Neural crest cell (in vitro differentiated cells): Measurements from ENCODE around the gene TMEM223. TPM values are rescaled to one million over a fixed set of nuclear protein-coding genes. Genes with fewer than 3 reads are reported as not detected.

ENCODE experiments used
- DNase-seq: peaks from one replicate; pipeline ENCODE4 v3.0.0; 2021; ENCODE audit warnings: low read depth, mixed read lengths, low spot score
- H3K27ac Mint-ChIP-seq: one replicate; pipeline ENCODE4 v1.8.0; 2021; ENCODE audit warnings: mild to moderate bottlenecking, mixed read lengths; ENCODE audit not compliant: unreplicated experiment
- H3K27me3 Mint-ChIP-seq: 2 replicates; pipeline ENCODE4 v1.8.0; 2021; ENCODE audit warnings: low read depth, mild to moderate bottlenecking, mixed read lengths
- H3K36me3 Mint-ChIP-seq: 2 replicates; pipeline ENCODE4 v1.8.0; 2021; ENCODE audit warnings: low read depth, mild to moderate bottlenecking, mixed read lengths
- H3K4me1 Mint-ChIP-seq: 2 replicates; pipeline ENCODE4 v1.8.0; 2021; ENCODE audit warnings: mixed read lengths
- H3K4me3 Mint-ChIP-seq: one replicate; pipeline ENCODE4 v1.8.0; 2021; ENCODE audit warnings: mild to moderate bottlenecking, mixed read lengths
- H3K9me3 Mint-ChIP-seq: 2 replicates; pipeline ENCODE4 v1.8.0; 2021; ENCODE audit warnings: mixed read lengths
- CTCF ChIP-seq: fragments of 200-600 bp; sonication (generic); conservative IDR thresholded peaks from 2 replicates; pipeline ENCODE4 v1.5.0; 2021; ENCODE audit warnings: antibody characterized with exemption, mild to moderate bottlenecking
- total RNA-seq: library from RNA; stranded (reverse); gene quantifications from 2 replicates; pipeline ENCODE4 v1.2.1, GENCODE V29; 2021

TMEM223 gene
- total RNA-seq, 1 donor from 2014 or later, result 20.4 TPM

DNA sequence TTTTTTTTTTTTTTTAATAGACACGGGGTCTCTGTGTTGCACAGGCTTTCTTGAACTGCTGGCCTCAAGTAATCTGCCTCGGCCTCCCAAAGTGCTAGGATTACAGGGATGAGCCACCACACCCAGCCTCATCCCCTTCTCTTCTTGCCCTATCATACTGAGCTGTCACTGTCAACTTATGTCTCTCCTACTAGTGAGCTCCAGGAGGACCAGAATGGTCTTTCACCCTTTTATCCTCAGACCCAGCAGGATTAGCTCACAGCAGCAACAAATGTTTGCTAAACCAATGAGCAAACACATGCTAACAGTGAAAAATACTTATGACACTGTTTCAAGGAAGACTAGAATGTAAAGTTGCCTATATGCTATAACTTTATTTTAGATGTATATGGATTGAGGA lies 19.9 kb upstream of the TMEM223 start:
- Mint-ChIP-seq H3K27ac (no peak overlapping the region), H3K4me3 (peak overlapping the region; percentile 2), H3K27me3 (no peaks in the 10 kb centered on the region), H3K9me3 (no peaks in the 10 kb centered on the region), H3K36me3 (no peaks in the 10 kb centered on the region), H3K4me1 (peaks cover under 1% of the 10 kb centered on the region)
- no peak for TF ChIP-seq CTCF
- no peak for DNase-seq

DNA sequence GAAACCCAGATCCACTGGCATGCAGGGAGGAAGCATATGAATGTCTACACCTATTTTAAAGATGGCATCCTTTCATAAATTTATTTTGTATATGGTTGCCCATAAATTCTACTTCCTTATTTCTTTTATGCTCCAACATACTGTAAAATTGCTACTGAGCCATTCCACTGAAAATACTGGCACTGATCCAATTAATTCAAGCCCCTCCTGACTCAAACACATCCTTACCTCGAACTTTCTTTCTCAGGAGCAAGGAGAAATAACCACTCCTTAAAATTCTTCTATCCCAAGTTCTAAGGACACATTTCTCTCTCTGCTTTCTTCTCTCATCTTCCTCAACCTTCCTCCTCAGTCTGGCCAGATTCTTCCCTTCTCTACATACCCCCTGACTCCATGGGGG lies 18.9 kb upstream of the TMEM223 start:
- no peaks in the 10 kb centered on the region for H3K36me3 Mint-ChIP-seq
- no peak overlapping the region for H3K4me3 Mint-ChIP-seq
- H3K27me3 Mint-ChIP-seq, result no peaks in the 10 kb centered on the region
- H3K27ac Mint-ChIP-seq, result no peak overlapping the region
- TF ChIP-seq CTCF, result no peak
- H3K9me3 Mint-ChIP-seq, result no peaks in the 10 kb centered on the region
- H3K4me1 Mint-ChIP-seq, result peaks cover 10% of the 10 kb centered on the region
- DNase-seq, result no peak

DNA sequence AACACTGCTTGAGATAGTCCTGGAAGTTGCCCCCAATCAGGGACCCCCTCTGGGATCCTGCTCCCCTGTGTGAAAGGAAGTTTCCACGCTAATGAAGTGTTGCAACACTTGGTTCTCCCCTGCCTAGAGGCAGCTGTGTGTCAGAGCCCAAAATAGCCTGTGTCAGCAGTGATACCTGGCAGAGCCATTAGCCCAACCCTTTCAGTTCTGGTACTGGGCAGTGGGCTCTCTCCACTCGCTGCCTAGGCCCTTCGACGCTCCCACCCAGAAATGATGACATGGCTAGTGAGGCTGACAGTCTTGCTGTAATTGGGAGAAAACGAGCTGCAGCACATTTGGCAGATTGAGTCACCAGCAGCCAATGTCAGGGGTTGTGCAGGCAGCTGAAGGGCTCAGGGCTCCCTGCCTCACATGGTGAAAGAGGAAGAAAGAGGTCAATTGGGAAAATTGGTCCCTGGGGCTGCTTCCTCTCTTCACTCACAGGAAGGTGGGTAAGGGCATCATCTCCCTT lies 14.9 kb upstream of the TMEM223 start:
- peaks cover 33% of the 10 kb centered on the region for H3K4me1 Mint-ChIP-seq
- H3K27ac Mint-ChIP-seq, result no peak overlapping the region
- TF ChIP-seq CTCF, result no peak
- no peaks in the 10 kb centered on the region for H3K9me3 Mint-ChIP-seq
- peaks cover 4% of the 10 kb centered on the region for H3K36me3 Mint-ChIP-seq
- peaks cover 2% of the 10 kb centered on the region for H3K27me3 Mint-ChIP-seq
- peak overlapping the region; percentile 100 for H3K4me3 Mint-ChIP-seq
- no peak for DNase-seq

- Mint-ChIP-seq H3K36me3 (peaks cover 11% of the 10 kb centered on the region), H3K27ac (peak overlapping the region; percentile 88), H3K4me1 (peaks cover 33% of the 10 kb centered on the region), H3K9me3 (no peaks in the 10 kb centered on the region), H3K4me3 (peak overlapping the region; percentile 100), H3K27me3 (peaks cover 2% of the 10 kb centered on the region)
- no peak for DNase-seq
- TF ChIP-seq CTCF, result no peak
These were observed 14.2 kb upstream of the TMEM223 start for GRCh38 chr11:62805961-62806441.

DNA sequence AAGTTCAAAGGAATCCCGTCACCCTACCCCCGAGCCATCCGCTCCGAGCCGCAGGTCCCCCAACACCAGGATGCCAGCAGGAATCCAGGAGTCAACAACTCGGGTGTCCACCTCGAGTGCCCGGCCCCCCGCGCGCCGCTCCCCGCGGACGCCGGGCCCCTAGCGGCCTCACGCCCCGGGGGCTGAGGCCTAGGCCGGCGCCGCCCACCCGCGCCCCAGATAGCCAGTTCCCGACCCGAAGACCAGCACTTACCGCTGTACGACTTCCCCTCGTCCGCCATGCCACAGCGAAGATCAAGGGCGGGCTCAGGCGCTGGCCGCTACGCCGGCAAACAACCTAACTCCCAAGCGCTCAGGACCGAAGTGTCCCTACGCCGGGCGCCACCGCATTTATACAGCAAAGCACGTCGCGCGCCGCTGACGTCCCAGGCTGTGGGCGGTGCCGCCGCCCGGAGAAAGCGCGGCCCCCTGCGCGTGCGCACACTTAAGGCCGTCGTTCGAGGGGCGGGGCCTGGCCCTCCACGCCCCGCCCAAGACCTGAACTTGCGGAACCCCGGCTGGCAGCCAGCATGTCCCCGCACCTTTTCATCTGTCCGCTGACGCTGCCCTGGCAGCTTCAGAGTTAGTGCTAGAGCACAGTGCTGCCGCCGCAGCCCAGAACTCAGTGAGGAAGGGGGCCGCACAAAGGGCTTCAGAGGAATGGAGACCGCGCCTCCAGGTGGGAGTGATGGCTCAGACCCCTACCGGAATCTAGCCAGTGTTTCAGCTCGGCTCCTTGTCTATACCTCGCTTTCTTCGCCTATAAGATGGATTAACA lies 13.5 kb upstream of the TMEM223 start, which contains the start of gene NXF1:
TSS of gene NXF1 (minus strand) at position 365 of the 817 bp plus-strand sequence. CDS start at position 281, 84 bp downstream.
- DNase-seq, result peak; percentile 99
- Mint-ChIP-seq H3K27ac (peak within 1 kb of the TSS; percentile 98), H3K4me1 (peaks cover 33% of the 10 kb centered on the region), H3K4me3 (peak within 1 kb of the TSS; percentile 100), H3K27me3 (peaks cover 2% of the 10 kb centered on the region), H3K9me3 (no peaks in the 10 kb centered on the region), H3K36me3 (peaks cover 14% of the 10 kb centered on the region)
- TF ChIP-seq CTCF, result peak; percentile 49
